Right lobe of liver (tissue), 4 donors: ENCODE data around the gene DSCAML1.

Source experiments
- CTCF ChIP-seq, 4 donors: fragments of 200-600 bp in 3 of 4; fragments of 450-650 bp in 1 of 4; IDR thresholded peaks; one replicate each; pipeline versions ENCODE4 v1.5.1 to v1.8.0; 2016 to 2022; ENCODE audit warnings: antibody characterized with exemption in 4 of 4, mild to moderate bottlenecking in 2 of 4
- POLR2A ChIP-seq: fragments of 450-650 bp; IDR thresholded peaks from one replicate; pipeline ENCODE4 v1.6.1; 2017; ENCODE audit warnings: antibody characterized with exemption, mild to moderate bottlenecking
- donor health status: DM: no; HTN: no; CAD: no.
- donor health status: DM: no; HTN: no; CAD: no.
- donor health status: DM: no; HTN: yes; CAD: no.

GRCh38 chr11:117513666-117514065 lies 283.4 kb downstream of the DSCAML1 start:
- TF ChIP-seq CTCF (IDR thresholded peaks at IDR 0.05) (no peak), POLR2A (no peak)
